LNCaP clone FGC (cell line): ENCODE data around the gene CSPG5.

Experiments used
- DNase-seq: peaks from one replicate; pipeline ENCODE4 v3.0.0-alpha.2; 2011; ENCODE audit warnings: low read depth
- H3K4me3 ChIP-seq: 2 replicates; pipeline ENCODE4 v1.5.1; 2011; ENCODE audit warnings: mild to moderate bottlenecking, low read depth, low read length, control low read depth
- TF ChIP-seq, protein P1 (sequence below): IDR thresholded peaks from 2 replicates; pipeline ENCODE4 v1.5.1; 2012; ENCODE audit warnings: mild to moderate bottlenecking; ENCODE audit not compliant: control insufficient read depth, insufficient read depth; ENCODE audit errors: extremely low read depth

CSPG5 gene

DNA sequence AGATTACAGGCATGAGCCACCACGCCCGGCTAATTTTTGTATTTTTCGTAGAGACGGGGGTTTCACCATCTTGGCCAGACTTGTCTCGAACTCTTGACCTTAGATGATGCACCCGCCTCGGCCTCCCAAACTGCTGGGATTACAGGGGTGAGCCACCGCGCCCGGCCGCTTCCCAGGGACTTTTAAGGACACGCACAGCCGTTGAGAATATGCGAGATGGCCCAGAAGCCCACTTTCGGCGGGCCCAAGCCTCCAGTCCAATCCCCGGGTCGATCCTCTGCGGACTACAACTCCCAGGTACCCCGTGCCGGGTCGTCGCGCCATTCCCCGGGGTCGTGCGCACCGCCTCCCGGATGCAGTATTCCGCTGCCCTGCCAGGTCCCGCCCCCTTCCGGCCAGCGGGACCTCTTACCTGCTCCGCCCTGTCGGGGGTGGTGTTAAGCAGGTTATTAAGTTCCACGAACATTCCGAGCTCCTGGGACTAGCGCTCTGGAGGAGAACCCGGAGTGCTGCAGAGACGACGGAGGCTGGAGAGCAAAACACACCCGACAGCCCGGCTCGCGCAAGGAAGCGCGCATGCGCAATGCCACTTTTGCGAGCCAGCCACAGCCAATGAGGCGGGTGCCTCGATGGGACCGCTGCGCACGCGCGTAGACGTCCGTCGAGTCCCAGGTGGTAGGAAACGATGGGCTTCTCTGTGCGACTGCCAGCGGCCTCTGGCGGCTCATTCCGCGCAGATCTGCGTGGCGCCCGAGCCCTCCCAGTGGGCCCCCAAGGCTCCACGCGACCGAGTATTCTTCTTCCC is 65.3 kb downstream of the CSPG5 start, which contains the start of gene ELP6:
ELP6 (minus strand) TSS at position 588 of the 805 bp plus-strand sequence; CDS start at position 466, 122 bp downstream.
- TF ChIP-seq, protein P1, sequence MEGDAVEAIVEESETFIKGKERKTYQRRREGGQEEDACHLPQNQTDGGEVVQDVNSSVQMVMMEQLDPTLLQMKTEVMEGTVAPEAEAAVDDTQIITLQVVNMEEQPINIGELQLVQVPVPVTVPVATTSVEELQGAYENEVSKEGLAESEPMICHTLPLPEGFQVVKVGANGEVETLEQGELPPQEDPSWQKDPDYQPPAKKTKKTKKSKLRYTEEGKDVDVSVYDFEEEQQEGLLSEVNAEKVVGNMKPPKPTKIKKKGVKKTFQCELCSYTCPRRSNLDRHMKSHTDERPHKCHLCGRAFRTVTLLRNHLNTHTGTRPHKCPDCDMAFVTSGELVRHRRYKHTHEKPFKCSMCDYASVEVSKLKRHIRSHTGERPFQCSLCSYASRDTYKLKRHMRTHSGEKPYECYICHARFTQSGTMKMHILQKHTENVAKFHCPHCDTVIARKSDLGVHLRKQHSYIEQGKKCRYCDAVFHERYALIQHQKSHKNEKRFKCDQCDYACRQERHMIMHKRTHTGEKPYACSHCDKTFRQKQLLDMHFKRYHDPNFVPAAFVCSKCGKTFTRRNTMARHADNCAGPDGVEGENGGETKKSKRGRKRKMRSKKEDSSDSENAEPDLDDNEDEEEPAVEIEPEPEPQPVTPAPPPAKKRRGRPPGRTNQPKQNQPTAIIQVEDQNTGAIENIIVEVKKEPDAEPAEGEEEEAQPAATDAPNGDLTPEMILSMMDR = peak; percentile 54
- DNase-seq = peak; percentile 84
- H3K4me3 ChIP-seq = peak within 1 kb of the TSS; percentile 81

DNA sequence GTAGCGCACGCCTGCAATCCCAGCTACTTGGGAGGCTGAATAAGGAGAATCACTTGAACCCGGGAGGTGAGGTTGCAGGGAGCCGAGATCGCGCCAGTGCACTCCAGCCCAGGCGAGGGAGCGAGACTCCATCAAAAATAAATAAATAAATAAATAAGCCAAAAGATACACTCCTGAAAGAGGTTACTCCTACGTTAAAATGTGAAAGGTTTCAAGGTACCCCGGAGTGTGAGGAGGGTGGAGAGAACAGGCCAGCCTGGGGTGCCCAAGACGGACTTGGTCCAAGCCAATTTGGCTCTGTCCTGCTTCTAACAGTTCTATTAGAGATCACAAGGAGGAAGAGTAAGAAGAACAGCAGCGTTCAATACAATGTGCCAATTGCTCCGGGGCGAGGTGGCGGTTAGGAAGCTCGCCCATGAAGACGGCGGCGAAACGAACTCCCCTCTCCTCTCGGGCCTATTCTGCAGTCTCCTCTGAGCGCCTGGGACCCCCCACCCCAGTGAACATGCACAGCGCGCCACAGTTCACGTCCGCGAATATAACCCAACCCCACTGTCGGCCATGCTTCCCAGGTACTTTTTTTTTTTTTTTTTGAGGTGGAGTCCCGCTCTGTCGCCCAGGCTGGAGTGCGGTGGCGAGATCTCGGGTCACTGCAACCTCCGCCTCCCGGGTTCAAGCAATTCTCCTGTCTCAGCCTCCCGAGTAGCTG is 66.1 kb downstream of the CSPG5 start:
- DNase-seq = no peak
- peak overlapping the region; percentile 81 for H3K4me3 ChIP-seq
- TF ChIP-seq, protein P1 = no peak
